ENCODE data around the gene RELN.

RELN gene

GRCh38 chr7:103524042-103524907, 465.2 kb downstream of the RELN start:
- Histone ChIP-seq H3K79me2 (ENCODE audit: insufficient read depth, low read length) (no peaks in the 10 kb centered on the region), H3K4me2 (ENCODE audit: low read length) (no peak overlapping the region), H3K9ac (ENCODE audit: low read length) (no peak overlapping the region), H3K4me3 (ENCODE audit: low read depth, low read length, poor library complexity, severe bottlenecking) (no peak overlapping the region), H3K9me2 (ENCODE audit: low read depth, low read length) (no peaks in the 10 kb centered on the region), H3K4me1 (ENCODE audit: insufficient read depth, low read length, severe bottlenecking) (no peaks in the 10 kb centered on the region), H3K9me3 (ENCODE audit: low read length) (no peaks in the 10 kb centered on the region), H3K27me3 (ENCODE audit: insufficient read depth, low read length) (0 out of 2 replicates have a peak, but pooled peaks cover 5% of the 10 kb centered on the region), H3K36me3 (ENCODE audit: insufficient read depth, low read length) (no peaks in the 10 kb centered on the region), H4K20me1 (ENCODE audit: insufficient read depth, low read length) (no peaks in the 10 kb centered on the region), H3K27ac (ENCODE audit: low read depth, low read length, poor library complexity, severe bottlenecking) (no peak overlapping the region), H2AFZ (ENCODE audit: low read length) (no peak overlapping the region), H3F3A (ENCODE audit: insufficient read depth, low read length) (no peaks in the 10 kb centered on the region)
- TF ChIP-seq EZH2 (IDR thresholded peaks at IDR 0.05; ENCODE audit: borderline replicate concordance, low read length): no peak
- TF ChIP-seq, protein P1, sequence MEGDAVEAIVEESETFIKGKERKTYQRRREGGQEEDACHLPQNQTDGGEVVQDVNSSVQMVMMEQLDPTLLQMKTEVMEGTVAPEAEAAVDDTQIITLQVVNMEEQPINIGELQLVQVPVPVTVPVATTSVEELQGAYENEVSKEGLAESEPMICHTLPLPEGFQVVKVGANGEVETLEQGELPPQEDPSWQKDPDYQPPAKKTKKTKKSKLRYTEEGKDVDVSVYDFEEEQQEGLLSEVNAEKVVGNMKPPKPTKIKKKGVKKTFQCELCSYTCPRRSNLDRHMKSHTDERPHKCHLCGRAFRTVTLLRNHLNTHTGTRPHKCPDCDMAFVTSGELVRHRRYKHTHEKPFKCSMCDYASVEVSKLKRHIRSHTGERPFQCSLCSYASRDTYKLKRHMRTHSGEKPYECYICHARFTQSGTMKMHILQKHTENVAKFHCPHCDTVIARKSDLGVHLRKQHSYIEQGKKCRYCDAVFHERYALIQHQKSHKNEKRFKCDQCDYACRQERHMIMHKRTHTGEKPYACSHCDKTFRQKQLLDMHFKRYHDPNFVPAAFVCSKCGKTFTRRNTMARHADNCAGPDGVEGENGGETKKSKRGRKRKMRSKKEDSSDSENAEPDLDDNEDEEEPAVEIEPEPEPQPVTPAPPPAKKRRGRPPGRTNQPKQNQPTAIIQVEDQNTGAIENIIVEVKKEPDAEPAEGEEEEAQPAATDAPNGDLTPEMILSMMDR (IDR thresholded peaks at IDR 0.05; ENCODE audit: low read length): peak; percentile 61

DNA sequence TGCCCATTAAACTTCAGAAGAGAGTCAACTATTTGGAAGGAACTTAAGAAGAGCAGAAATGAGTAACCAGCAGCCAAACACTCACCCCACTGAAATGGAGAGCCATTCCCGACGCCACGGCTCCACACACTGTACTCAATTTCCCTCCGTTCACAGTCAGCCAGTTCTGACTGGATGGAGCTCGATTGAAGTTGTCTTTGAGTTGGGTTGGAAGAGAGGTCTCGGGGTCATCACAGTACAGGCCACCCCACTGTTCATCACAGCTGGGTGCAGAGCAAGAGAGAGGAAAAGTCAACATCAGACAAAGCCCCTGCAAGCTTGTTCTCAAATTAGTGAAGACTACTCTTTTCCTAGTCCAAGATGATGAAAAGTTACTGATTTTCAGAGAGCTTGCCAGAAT, 467.5 kb downstream of the RELN start:
- Histone ChIP-seq H3K4me1 (ENCODE audit: insufficient read depth, low read length, severe bottlenecking) (no peaks in the 10 kb centered on the region), H3K36me3 (ENCODE audit: insufficient read depth, low read length) (no peaks in the 10 kb centered on the region), H3K27ac (ENCODE audit: low read depth, low read length, poor library complexity, severe bottlenecking) (no peak overlapping the region), H2AFZ (ENCODE audit: low read length) (no peak overlapping the region), H3K4me2 (ENCODE audit: low read length) (no peak overlapping the region), H3F3A (ENCODE audit: insufficient read depth, low read length) (no peaks in the 10 kb centered on the region), H3K79me2 (ENCODE audit: insufficient read depth, low read length) (no peaks in the 10 kb centered on the region), H4K20me1 (ENCODE audit: insufficient read depth, low read length) (no peaks in the 10 kb centered on the region), H3K27me3 (ENCODE audit: insufficient read depth, low read length) (no peaks in the 10 kb centered on the region), H3K9me3 (ENCODE audit: low read length) (no peaks in the 10 kb centered on the region), H3K9me2 (ENCODE audit: low read depth, low read length) (no peaks in the 10 kb centered on the region), H3K9ac (ENCODE audit: low read length) (no peak overlapping the region), H3K4me3 (ENCODE audit: low read depth, low read length, poor library complexity, severe bottlenecking) (no peak overlapping the region)
- TF ChIP-seq EZH2 (IDR thresholded peaks at IDR 0.05; ENCODE audit: borderline replicate concordance, low read length): no peak
- TF ChIP-seq, protein P1 (IDR thresholded peaks at IDR 0.05; ENCODE audit: low read length): no peak

DNA sequence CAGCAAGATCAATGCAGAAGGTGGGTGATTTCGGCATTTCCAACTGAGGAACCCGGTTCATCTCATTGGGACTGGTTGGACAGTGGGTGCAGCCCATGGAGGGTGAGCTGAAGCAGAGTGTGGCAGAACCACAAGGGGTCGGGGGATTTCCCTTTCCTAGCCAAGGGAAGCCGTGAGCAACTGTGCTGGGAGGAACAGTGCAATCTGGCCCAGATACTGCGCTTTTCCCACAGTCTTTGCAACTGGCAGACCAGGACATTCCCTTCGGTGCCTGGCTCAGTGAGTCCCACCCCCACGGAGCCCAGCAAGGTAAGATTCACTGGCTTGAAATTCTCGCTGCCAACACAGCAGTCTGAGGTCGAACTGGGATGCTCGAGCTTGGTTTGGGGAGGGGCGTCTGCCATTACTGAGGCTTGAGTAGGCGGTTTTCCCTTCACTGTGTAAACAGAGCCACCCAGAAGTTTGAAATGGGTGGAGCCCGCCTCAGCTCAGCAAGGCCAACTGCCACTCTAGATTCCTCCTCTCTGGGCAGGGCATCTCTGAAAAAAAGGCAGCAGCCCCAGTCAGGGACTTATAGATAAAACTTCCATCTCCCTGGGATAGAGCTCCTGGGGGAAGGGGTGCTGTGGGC, 484.8 kb downstream of the RELN start:
- H3K4me2 ChIP-seq (ENCODE audit: low read length): no peak overlapping the region
- H3K27me3 ChIP-seq (ENCODE audit: insufficient read depth, low read length): no peaks in the 10 kb centered on the region
- H3K9me3 ChIP-seq (ENCODE audit: low read length): no peaks in the 10 kb centered on the region
- no peak overlapping the region for H3K27ac ChIP-seq (ENCODE audit: low read depth, low read length, poor library complexity, severe bottlenecking)
- H3K4me3 ChIP-seq (ENCODE audit: low read depth, low read length, poor library complexity, severe bottlenecking): no peak overlapping the region
- H3K36me3 ChIP-seq (ENCODE audit: insufficient read depth, low read length): no peaks in the 10 kb centered on the region
- TF ChIP-seq, protein P1 (IDR thresholded peaks at IDR 0.05; ENCODE audit: low read length): no peak
- no peak for TF ChIP-seq EZH2 (IDR thresholded peaks at IDR 0.05; ENCODE audit: borderline replicate concordance, low read length)
- no peaks in the 10 kb centered on the region for H3K4me1 ChIP-seq (ENCODE audit: insufficient read depth, low read length, severe bottlenecking)
- no peaks in the 10 kb centered on the region for H3K9me2 ChIP-seq (ENCODE audit: low read depth, low read length)
- H3K9ac ChIP-seq (ENCODE audit: low read length): no peak overlapping the region
- no peaks in the 10 kb centered on the region for H3K79me2 ChIP-seq (ENCODE audit: insufficient read depth, low read length)
- H4K20me1 ChIP-seq (ENCODE audit: insufficient read depth, low read length): no peaks in the 10 kb centered on the region
- H3F3A ChIP-seq (ENCODE audit: insufficient read depth, low read length): no peaks in the 10 kb centered on the region
- no peak overlapping the region for H2AFZ ChIP-seq (ENCODE audit: low read length)

Measured in OCI-LY1 (cell line).